ENCODE measurements around the gene PARP9. TPM values are rescaled to one million over a fixed set of nuclear protein-coding genes. Genes with fewer than 3 reads are reported as not detected.
A peak's percentile ranks its signal among the peaks of the same experiment; 100 is the strongest.
"Not testable (repeated sequence)": the region's sequence is repeated elsewhere in the genome, so short reads cannot be mapped to it uniquely, and the experiment has no call there.

PARP9 gene
- total RNA-seq, 2 donors from 2014 or later, result 28.8 to 38.1 TPM

DNA sequence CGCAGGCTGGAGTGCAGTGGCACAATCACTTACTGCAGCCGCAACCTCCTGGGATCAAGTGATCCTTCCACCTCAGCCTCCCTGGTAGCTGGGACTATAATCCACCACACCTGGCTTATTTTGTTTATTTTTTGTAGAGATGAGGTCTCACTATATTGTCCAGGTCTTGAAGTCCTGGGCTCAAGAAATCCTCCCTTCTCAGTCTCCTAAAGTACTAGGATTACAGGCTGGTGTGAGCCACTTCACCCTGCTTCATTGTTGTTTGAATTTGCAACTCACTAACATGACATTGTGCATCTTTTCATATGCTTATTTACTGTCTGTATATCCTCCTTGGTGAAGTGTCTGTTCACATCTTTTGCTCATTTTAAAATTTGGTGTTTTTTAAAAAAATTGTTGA lies 23.5 kb upstream of the PARP9 start:
- H3K9me3 Mint-ChIP-seq, result peaks cover 3 to 5% of the 10 kb centered on the region in 2 donors
- peaks cover 48% of the 10 kb centered on the region for H3K4me1 Mint-ChIP-seq (ENCODE audit: low read depth)

DNA sequence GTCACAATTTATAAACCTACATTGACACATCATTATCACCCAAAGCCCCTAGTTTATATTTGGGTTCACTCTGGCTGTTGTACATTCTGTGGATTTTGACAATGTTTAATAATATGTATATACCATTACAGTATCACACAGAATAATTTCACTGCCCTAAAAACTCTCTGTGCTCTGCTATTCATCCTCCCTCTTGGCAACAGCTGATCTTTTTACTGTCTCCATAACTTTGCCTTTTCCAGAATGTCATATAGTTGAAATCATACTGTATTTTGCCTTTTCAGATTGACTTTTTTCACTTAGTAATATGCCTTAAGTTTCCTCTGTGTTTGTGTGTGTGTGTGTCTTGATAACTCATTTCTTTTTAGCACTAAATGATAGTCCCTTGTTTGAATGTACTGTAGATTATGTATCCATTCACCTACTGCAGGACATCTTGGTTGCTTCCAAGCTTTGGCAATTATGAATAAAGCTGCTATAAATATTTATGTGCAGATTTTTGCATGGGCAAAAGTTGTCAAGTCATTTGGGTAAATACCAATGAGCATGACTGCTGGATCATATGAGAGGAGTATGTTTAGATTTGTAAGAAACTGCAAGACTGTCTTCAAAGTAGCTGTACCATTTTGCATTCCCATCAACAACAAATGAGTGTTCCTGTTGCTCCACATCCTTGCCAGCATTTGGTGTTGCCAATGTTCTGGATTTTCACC lies 22.8 kb upstream of the PARP9 start:
- peaks cover 48% of the 10 kb centered on the region for H3K4me1 Mint-ChIP-seq (ENCODE audit: low read depth)
- H3K27me3 Mint-ChIP-seq (ENCODE audit: low read depth), result no peaks in the 10 kb centered on the region
- ATAC-seq (replicated peaks in 1 of 2), result no peak

More for the DNA sequence above, 23.5 kb upstream of the PARP9 start:
- H3K4me3 Mint-ChIP-seq, result no peak overlapping the region
- peaks cover 7 to 13% of the 10 kb centered on the region in 2 donors for H3K36me3 Mint-ChIP-seq (ENCODE audit: insufficient read depth in 2 of 2)
- ATAC-seq (replicated peaks in 1 of 2), result no peak
- H3K27me3 Mint-ChIP-seq (ENCODE audit: low read depth), result no peaks in the 10 kb centered on the region
- no peak for DNase-seq
- H3K27ac Mint-ChIP-seq, result peak overlapping the region; percentile 77

GRCh38 chr3:122586098-122586497 lies 22.0 kb upstream of the PARP9 start:
- no peak for ATAC-seq (replicated peaks in 1 of 2)

More for the DNA sequence above, 22.8 kb upstream of the PARP9 start:
- peaks cover 6 to 8% of the 10 kb centered on the region in 2 donors for H3K9me3 Mint-ChIP-seq
- DNase-seq, result no peak
- H3K4me3 Mint-ChIP-seq, result no peak overlapping the region
- H3K27ac Mint-ChIP-seq, result no peak overlapping the region
- peaks cover 13 to 20% of the 10 kb centered on the region in 2 donors for H3K36me3 Mint-ChIP-seq (ENCODE audit: insufficient read depth in 2 of 2)

DNA sequence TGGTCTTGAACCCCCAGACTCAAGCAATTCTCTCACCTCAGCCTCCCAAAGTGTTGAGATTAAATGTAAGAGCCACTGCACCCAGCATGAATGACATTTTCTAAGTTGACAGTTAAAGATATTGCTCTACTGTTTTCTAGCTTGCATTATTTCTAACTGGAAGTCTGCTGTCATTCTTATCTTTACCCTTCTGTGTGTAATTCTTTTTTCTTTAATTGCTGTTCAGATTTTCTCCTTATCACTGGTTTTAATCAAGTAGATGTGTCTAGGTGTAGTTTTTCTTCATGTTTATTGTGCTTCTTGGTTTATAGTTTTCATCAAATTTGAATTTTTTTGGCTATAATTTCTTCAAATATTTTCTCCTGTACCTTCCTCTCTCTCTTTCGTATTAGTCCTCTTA lies 18.3 kb upstream of the PARP9 start:
- ATAC-seq (replicated peaks in 1 of 2) (no peak), DNase-seq (no peak)
- Mint-ChIP-seq H3K4me1 (ENCODE audit: low read depth) (peaks cover 49% of the 10 kb centered on the region), H3K4me3 (no peak overlapping the region), H3K9me3 (peaks cover 14% of the 10 kb centered on the region in 2 donors), H3K36me3 (ENCODE audit: insufficient read depth in 2 of 2) (peaks cover 21 to 35% of the 10 kb centered on the region in 2 donors), H3K27ac (no peak overlapping the region), H3K27me3 (ENCODE audit: low read depth) (no peaks in the 10 kb centered on the region)

More at GRCh38 chr3:122586098-122586497, 22.0 kb upstream of the PARP9 start:
- no peak overlapping the region for H3K27ac Mint-ChIP-seq
- DNase-seq, result no peak
- peaks cover 20 to 28% of the 10 kb centered on the region in 2 donors for H3K36me3 Mint-ChIP-seq (ENCODE audit: insufficient read depth in 2 of 2)
- H3K27me3 Mint-ChIP-seq (ENCODE audit: low read depth), result no peaks in the 10 kb centered on the region
- H3K4me3 Mint-ChIP-seq, result no peak overlapping the region
- peaks cover 13 to 14% of the 10 kb centered on the region in 2 donors for H3K9me3 Mint-ChIP-seq
- peaks cover 48% of the 10 kb centered on the region for H3K4me1 Mint-ChIP-seq (ENCODE audit: low read depth)

DNA sequence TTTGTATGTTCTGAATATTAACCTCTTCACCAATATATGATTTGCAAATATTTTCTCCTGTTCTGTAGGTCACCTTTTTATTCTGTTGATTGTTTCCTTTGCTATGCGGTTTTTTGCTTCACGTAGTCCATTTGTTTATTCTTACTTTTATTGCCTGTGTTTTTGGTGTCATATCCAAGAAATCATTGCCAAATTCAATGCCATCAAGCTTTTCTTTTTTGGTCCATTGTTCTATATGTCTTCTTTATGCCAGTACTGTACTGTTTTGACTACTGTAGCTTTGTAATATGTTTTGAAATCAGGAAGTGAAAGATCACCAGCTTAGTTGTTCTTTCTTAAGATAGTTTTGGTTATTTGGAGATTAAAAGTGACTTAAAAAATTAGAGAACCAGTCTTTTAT lies 17.5 kb upstream of the PARP9 start:
- H3K27ac Mint-ChIP-seq, result no peak overlapping the region
- no peak for DNase-seq
- H3K9me3 Mint-ChIP-seq, result peaks cover 14% of the 10 kb centered on the region in 2 donors
- no peaks in the 10 kb centered on the region for H3K27me3 Mint-ChIP-seq (ENCODE audit: low read depth)
- H3K4me1 Mint-ChIP-seq (ENCODE audit: low read depth), result peaks cover 52% of the 10 kb centered on the region
- no peak for ATAC-seq (replicated peaks in 1 of 2)
- H3K36me3 Mint-ChIP-seq (ENCODE audit: insufficient read depth in 2 of 2), result peaks cover 21 to 35% of the 10 kb centered on the region in 2 donors
- H3K4me3 Mint-ChIP-seq, result no peak overlapping the region

GRCh38 chr3:122580470-122580869 lies 16.4 kb upstream of the PARP9 start:
- DNase-seq (no peak), ATAC-seq (replicated peaks in 1 of 2) (no peak)
- no peak overlapping the region for H3K4me3 Mint-ChIP-seq
- no peaks in the 10 kb centered on the region for H3K27me3 Mint-ChIP-seq (ENCODE audit: low read depth)
- H3K9me3 Mint-ChIP-seq, result peaks cover 14% of the 10 kb centered on the region in 2 donors
- H3K4me1 Mint-ChIP-seq (ENCODE audit: low read depth), result peaks cover 53% of the 10 kb centered on the region
- H3K27ac Mint-ChIP-seq, result no peak overlapping the region
- H3K36me3 Mint-ChIP-seq (ENCODE audit: insufficient read depth in 2 of 2), result peaks cover 21 to 35% of the 10 kb centered on the region in 2 donors

GRCh38 chr3:122578069-122578740 lies 14.1 kb upstream of the PARP9 start:
- DNase-seq (no peak), ATAC-seq (replicated peaks in 1 of 2) (peak in 1 of 2 donors; percentile 21)
- peaks cover 58% of the 10 kb centered on the region for H3K4me1 Mint-ChIP-seq (ENCODE audit: low read depth)
- peak overlapping the region; percentile 97 to 98 for H3K4me3 Mint-ChIP-seq
- H3K36me3 Mint-ChIP-seq (ENCODE audit: insufficient read depth in 2 of 2), result peaks cover 18 to 28% of the 10 kb centered on the region in 2 donors
- peaks cover 11 to 12% of the 10 kb centered on the region in 2 donors for H3K9me3 Mint-ChIP-seq
- H3K27me3 Mint-ChIP-seq (ENCODE audit: low read depth), result no peaks in the 10 kb centered on the region
- H3K27ac Mint-ChIP-seq, result peak overlapping the region; percentile 98

GRCh38 chr3:122577409-122578031 lies 13.4 kb upstream of the PARP9 start, which contains the start of gene PARP15:
Gene PARP15, plus strand, starts transcription at chr3:122577650. Its CDS starts 18 bp downstream, at chr3:122577668.
- Mint-ChIP-seq H3K36me3 (ENCODE audit: insufficient read depth in 2 of 2) (peaks cover 14 to 23% of the 10 kb centered on the region in 2 donors), H3K27ac (peak within 1 kb of the TSS; percentile 98), H3K9me3 (peaks cover 9 to 11% of the 10 kb centered on the region in 2 donors), H3K4me3 (peak within 1 kb of the TSS; percentile 97 to 98), H3K27me3 (ENCODE audit: low read depth) (no peaks in the 10 kb centered on the region), H3K4me1 (ENCODE audit: low read depth) (peaks cover 65% of the 10 kb centered on the region)
- ATAC-seq (replicated peaks in 1 of 2) (peak; percentile 37 to 43), DNase-seq (peak; percentile 51 to 60)

- Mint-ChIP-seq H3K27me3 (ENCODE audit: low read depth) (no peaks in the 10 kb centered on the region), H3K27ac (peak overlapping the region; percentile 48), H3K9me3 (peaks cover 2 to 3% of the 10 kb centered on the region in 2 donors), H3K36me3 (ENCODE audit: insufficient read depth in 2 of 2) (peaks cover 5 to 16% of the 10 kb centered on the region in 2 donors), H3K4me1 (ENCODE audit: low read depth) (peaks cover 70% of the 10 kb centered on the region), H3K4me3 (peak overlapping the region; percentile 71 to 97)
- ATAC-seq (replicated peaks in 1 of 2), result peak; percentile 86 to 88
- DNase-seq, result peak; percentile 40 to 51
Measured at GRCh38 chr3:122576174-122576940, 12.3 kb upstream of the PARP9 start.

DNA sequence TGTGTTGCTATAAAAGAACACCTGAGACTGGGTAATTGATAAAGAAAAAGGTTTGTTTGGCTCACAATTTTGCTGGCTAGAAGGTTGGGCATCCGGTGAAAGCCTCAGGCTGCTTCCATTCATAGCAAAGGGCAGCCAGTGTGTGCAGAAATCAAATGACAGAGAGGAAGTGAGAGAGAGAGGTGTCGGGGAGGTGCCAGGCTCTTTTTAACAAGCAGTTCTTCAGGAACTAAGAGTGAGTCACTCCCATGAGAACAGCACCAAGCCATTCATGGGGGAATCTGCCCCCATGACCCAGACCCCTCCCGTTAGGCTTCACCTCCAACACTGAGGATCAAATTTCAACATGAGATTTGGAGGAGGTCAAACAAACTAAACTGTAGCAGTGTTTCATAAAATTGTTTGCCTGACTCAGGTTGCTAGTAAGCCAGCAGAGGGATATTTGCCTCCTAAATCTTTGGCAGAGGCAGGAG lies 8.9 kb upstream of the PARP9 start:
- Mint-ChIP-seq H3K4me3 (no peak overlapping the region), H3K9me3 (no peaks in the 10 kb centered on the region), H3K36me3 (ENCODE audit: insufficient read depth in 2 of 2) (peaks cover 4 to 19% of the 10 kb centered on the region in 2 donors), H3K27ac (peak overlapping the region; percentile 72), H3K27me3 (ENCODE audit: low read depth) (no peaks in the 10 kb centered on the region), H3K4me1 (ENCODE audit: low read depth) (peaks cover 84% of the 10 kb centered on the region)
- DNase-seq (peak; percentile 16 to 29), ATAC-seq (replicated peaks in 1 of 2) (peak; percentile 16 to 25)

GRCh38 chr3:122568755-122569154 lies 4.7 kb upstream of the PARP9 start:
- Mint-ChIP-seq H3K27ac (peak overlapping the region; percentile 47), H3K4me3 (peak overlapping the region in 1 of 2 donors; percentile 7), H3K9me3 (no peaks in the 10 kb centered on the region), H3K36me3 (ENCODE audit: insufficient read depth in 2 of 2) (peaks cover 8 to 30% of the 10 kb centered on the region in 2 donors), H3K4me1 (ENCODE audit: low read depth) (peaks cover 81% of the 10 kb centered on the region), H3K27me3 (ENCODE audit: low read depth) (no peaks in the 10 kb centered on the region)
- ATAC-seq (replicated peaks in 1 of 2) (no peak), DNase-seq (no peak)

GRCh38 chr3:122568131-122568530 lies 4.0 kb upstream of the PARP9 start:
- H3K27me3 Mint-ChIP-seq (ENCODE audit: low read depth); H3K9me3 Mint-ChIP-seq; DNase-seq; ATAC-seq (replicated peaks in 1 of 2): not testable (repeated sequence)
- peak overlapping the region; percentile 47 for H3K27ac Mint-ChIP-seq
- peak overlapping the region; percentile 26 for H3K4me3 Mint-ChIP-seq
- H3K4me1 Mint-ChIP-seq (ENCODE audit: low read depth), result peaks cover 81% of the 10 kb centered on the region
- peaks cover 8 to 31% of the 10 kb centered on the region in 2 donors for H3K36me3 Mint-ChIP-seq (ENCODE audit: insufficient read depth in 2 of 2)

Data from activated T-cell treated with anti-CD3 and anti-CD28 coated beads, Interleukin-2, amount 50 U/mL, for 72 hours (primary cell).